OCI-LY3 (cell line): Measurements from ENCODE around the gene DCUN1D1.

Source experiments
- CTCF ChIP-seq: fragments of 200-600, 300-600 bp; sonication (generic); IDR thresholded peaks from 2 replicates; pipeline ENCODE4 v1.5.1; 2014; ENCODE audit warnings: antibody characterized with exemption, low read length, low read depth
- EZH2phosphoT487 ChIP-seq: fragments of 200-600 bp; shearing (Covaris generic); IDR thresholded peaks from 2 replicates; pipeline ENCODE4 v1.6.1; 2018; ENCODE audit warnings: antibody characterized with exemption, mixed run types, low read depth

GRCh38 chr3:182892226-182892625 is 88.1 kb downstream of the DCUN1D1 start:
- no peak for TF ChIP-seq CTCF
- TF ChIP-seq EZH2phosphoT487 = no peak
